ENCODE measurements around the gene POU2AF2. TPM values are rescaled to one million over a fixed set of nuclear protein-coding genes. Genes with fewer than 3 reads are reported as not detected.

The POU2AF2 gene
- polyA plus RNA-seq, 3 donors, result not detected

- H3K27me3 ChIP-seq (ENCODE audit: control insufficient read depth in 2 of 2, insufficient read depth in 2 of 2, low read length in 2 of 2), result no peaks in the 10 kb centered on the region
- H4K20me1 ChIP-seq (ENCODE audit: insufficient read depth, low read length), result no peaks in the 10 kb centered on the region
- Mint-ChIP-seq H3K9me3 (peaks cover 0 to 3% (median 0%) of the 10 kb centered on the region in 7 donors), H3K36me3 (no peaks in the 10 kb centered on the region), H3K4me3 (no peak overlapping the region), H3K27me3 (ENCODE audit: low read depth in 3 of 3) (peaks cover 5 to 9% (median 9%) of the 10 kb centered on the region in 3 donors), H3K27ac (no peak overlapping the region), H3K4me1 (peaks cover 20% of the 10 kb centered on the region)
- no peak overlapping the region for H3K4me2 ChIP-seq (replicated peaks; ENCODE audit: extremely low read depth, low read length, poor library complexity, severe bottlenecking)
- intact Hi-C loops (cut with micrococcal nuclease), result loop anchor here (10.0 kb wide), 3 partner anchors 517 to 1027 kb away; partner anchors contain the start of gene ARHGAP20 (in 1 of the 2)
- peaks cover 8 to 15% of the 10 kb centered on the region in 2 donors for H3K4me1 ChIP-seq (ENCODE audit: control insufficient read depth in 1 of 2, insufficient read depth in 2 of 2, low read length in 2 of 2)
- no peaks in the 10 kb centered on the region for H3K36me3 ChIP-seq (replicated peaks in 1 of 2; ENCODE audit: control insufficient read depth in 1 of 2, insufficient read depth in 2 of 2, low read length in 2 of 2)
- H3K79me2 ChIP-seq (ENCODE audit: insufficient read depth, low read length), result no peaks in the 10 kb centered on the region
- no peaks in the 10 kb centered on the region for H3K9me3 ChIP-seq (replicated peaks in 1 of 2; ENCODE audit: control insufficient read depth in 1 of 2, insufficient read depth in 1 of 2, low read length in 2 of 2)
- no peak overlapping the region for H3K4me3 ChIP-seq (replicated peaks in 1 of 3; ENCODE audit: low read depth in 2 of 3, low read length in 3 of 3)
- no peak for TF ChIP-seq CTCF (IDR thresholded peaks at IDR 0.05)
- DNase-seq, result no peak
- 80% methylated on average over 2 of the region's 3 CpGs for WGBS (ENCODE audit: insufficient coverage)
- no peak overlapping the region for H3K9ac ChIP-seq (ENCODE audit: insufficient read depth, low read length, poor library complexity, severe bottlenecking)
- H2AFZ ChIP-seq (ENCODE audit: insufficient read depth, low read depth, low read length, poor library complexity, severe bottlenecking), result no peak overlapping the region
- no peak overlapping the region for H3K27ac ChIP-seq (ENCODE audit: low read depth in 1 of 2, low read length in 2 of 2)
Measured at GRCh38 chr11:111231836-111232235, 13.7 kb upstream of the POU2AF2 start.

GRCh38 chr11:111236383-111236782 is 9.1 kb upstream of the POU2AF2 start:
- no peak overlapping the region for H3K4me2 ChIP-seq (replicated peaks; ENCODE audit: extremely low read depth, low read length, poor library complexity, severe bottlenecking)

More at GRCh38 chr11:111236383-111236782, 9.1 kb upstream of the POU2AF2 start:
- Histone ChIP-seq H4K20me1 (ENCODE audit: insufficient read depth, low read length) (no peaks in the 10 kb centered on the region), H3K9ac (ENCODE audit: insufficient read depth, low read length, poor library complexity, severe bottlenecking) (no peak overlapping the region), H3K27me3 (ENCODE audit: control insufficient read depth in 2 of 2, insufficient read depth in 2 of 2, low read length in 2 of 2) (no peaks in the 10 kb centered on the region), H3K4me3 (replicated peaks in 1 of 3; ENCODE audit: low read depth in 2 of 3, low read length in 3 of 3) (no peak overlapping the region), H3K36me3 (replicated peaks in 1 of 2; ENCODE audit: control insufficient read depth in 1 of 2, insufficient read depth in 2 of 2, low read length in 2 of 2) (no peaks in the 10 kb centered on the region), H3K79me2 (ENCODE audit: insufficient read depth, low read length) (no peaks in the 10 kb centered on the region), H2AFZ (ENCODE audit: insufficient read depth, low read depth, low read length, poor library complexity, severe bottlenecking) (no peak overlapping the region), H3K9me3 (replicated peaks in 1 of 2; ENCODE audit: control insufficient read depth in 1 of 2, insufficient read depth in 1 of 2, low read length in 2 of 2) (no peaks in the 10 kb centered on the region), H3K4me1 (ENCODE audit: control insufficient read depth in 1 of 2, insufficient read depth in 2 of 2, low read length in 2 of 2) (no peaks in the 10 kb centered on the region), H3K27ac (ENCODE audit: low read depth in 1 of 2, low read length in 2 of 2) (no peak overlapping the region)
- Mint-ChIP-seq H3K36me3 (no peaks in the 10 kb centered on the region), H3K9me3 (peaks cover 0 to 2% (median 0%) of the 10 kb centered on the region in 7 donors), H3K27ac (no peak overlapping the region), H3K4me3 (no peak overlapping the region), H3K27me3 (ENCODE audit: low read depth in 3 of 3) (peaks cover 4 to 5% (median 5%) of the 10 kb centered on the region in 3 donors), H3K4me1 (no peaks in the 10 kb centered on the region)
- intact Hi-C loops (cut with micrococcal nuclease), result loop anchor here (10.0 kb wide), 3 partner anchors 522 to 1032 kb away; partner anchors contain the start of gene ARHGAP20 (in 1 of the 2)
- no CpG with 5 or more reads among the region's 2 CpGs for WGBS (ENCODE audit: insufficient coverage)
- no peak for DNase-seq
- no peak for TF ChIP-seq CTCF (IDR thresholded peaks at IDR 0.05)

Measured in CD14-positive monocyte (primary cell).